Osteocyte (in vitro differentiated cells): ENCODE results near the gene ARHGAP8. TPM values are rescaled to one million over a fixed set of nuclear protein-coding genes. Genes with fewer than 3 reads are reported as not detected.
"Not testable (repeated sequence)": the region's sequence is repeated elsewhere in the genome, so short reads cannot be mapped to it uniquely, and the experiment has no call there.

Experiments used
- DNase-seq: peaks from one replicate; pipeline ENCODE4 v3.0.0; 2021; ENCODE audit warnings: mixed read lengths; ENCODE audit not compliant: unreplicated experiment; ENCODE audit errors: extremely low spot score
- H3K27ac Mint-ChIP-seq: one replicate; pipeline ENCODE4 v1.8.0; 2021; ENCODE audit warnings: mild to moderate bottlenecking, mixed read lengths; ENCODE audit not compliant: unreplicated experiment
- H3K27me3 Mint-ChIP-seq: one replicate; pipeline ENCODE4 v1.8.0; 2021; ENCODE audit warnings: mixed read lengths; ENCODE audit not compliant: unreplicated experiment
- H3K36me3 Mint-ChIP-seq: one replicate; pipeline ENCODE4 v1.8.0; 2021; ENCODE audit warnings: mixed read lengths; ENCODE audit not compliant: unreplicated experiment
- H3K4me1 Mint-ChIP-seq: one replicate; pipeline ENCODE4 v1.8.0; 2021; ENCODE audit warnings: mixed read lengths; ENCODE audit not compliant: unreplicated experiment
- H3K4me3 Mint-ChIP-seq: one replicate; pipeline ENCODE4 v1.8.0; 2021; ENCODE audit warnings: mild to moderate bottlenecking, moderate library complexity, mixed read lengths; ENCODE audit not compliant: unreplicated experiment
- H3K9me3 Mint-ChIP-seq: one replicate; pipeline ENCODE4 v1.8.0; 2021; ENCODE audit warnings: mixed read lengths; ENCODE audit not compliant: unreplicated experiment
- CTCF ChIP-seq: fragments of 200-600 bp; sonication (generic); IDR thresholded peaks from 2 replicates; pipeline ENCODE4 v1.5.0; 2021; ENCODE audit warnings: antibody characterized with exemption, mild to moderate bottlenecking, moderate library complexity
- total RNA-seq: library from RNA; stranded (reverse); gene quantifications from 2 replicates; pipeline ENCODE4 v1.2.1, GENCODE V29; 2021

ARHGAP8 gene
- total RNA-seq, 1 donor from 2014 or later, result 0.89 TPM

- Mint-ChIP-seq H3K27ac (no peak overlapping the region), H3K27me3 (no peaks in the 10 kb centered on the region), H3K4me3 (no peak overlapping the region), H3K36me3 (no peaks in the 10 kb centered on the region), H3K4me1 (no peaks in the 10 kb centered on the region), H3K9me3 (no peaks in the 10 kb centered on the region)
- DNase-seq, result peak; percentile 68
- no peak for TF ChIP-seq CTCF
These were observed 141.9 kb downstream of the ARHGAP8 start for GRCh38 chr22:44894321-44894720.

GRCh38 chr22:44894782-44895181, 142.4 kb downstream of the ARHGAP8 start:
- H3K4me1 Mint-ChIP-seq, result no peaks in the 10 kb centered on the region
- DNase-seq, result no peak
- no peak overlapping the region for H3K27ac Mint-ChIP-seq
- TF ChIP-seq CTCF, result no peak
- no peaks in the 10 kb centered on the region for H3K27me3 Mint-ChIP-seq
- peaks cover 3% of the 10 kb centered on the region for H3K9me3 Mint-ChIP-seq
- H3K4me3 Mint-ChIP-seq, result no peak overlapping the region
- no peaks in the 10 kb centered on the region for H3K36me3 Mint-ChIP-seq

- TF ChIP-seq CTCF, result no peak
- peaks cover 7% of the 10 kb centered on the region for H3K9me3 Mint-ChIP-seq
- peak; percentile 63 for DNase-seq
- H3K4me3 Mint-ChIP-seq, result no peak overlapping the region
- H3K36me3 Mint-ChIP-seq, result no peaks in the 10 kb centered on the region
- no peaks in the 10 kb centered on the region for H3K4me1 Mint-ChIP-seq
- H3K27ac Mint-ChIP-seq, result no peak overlapping the region
- no peaks in the 10 kb centered on the region for H3K27me3 Mint-ChIP-seq
These were observed 143.1 kb downstream of the ARHGAP8 start for GRCh38 chr22:44895296-44896055.

GRCh38 chr22:44898236-44898635, 145.9 kb downstream of the ARHGAP8 start:
- no peak overlapping the region for H3K4me3 Mint-ChIP-seq
- TF ChIP-seq CTCF, result no peak
- H3K36me3 Mint-ChIP-seq, result no peaks in the 10 kb centered on the region
- peak; percentile 10 for DNase-seq
- peaks cover 20% of the 10 kb centered on the region for H3K9me3 Mint-ChIP-seq
- no peaks in the 10 kb centered on the region for H3K4me1 Mint-ChIP-seq
- H3K27ac Mint-ChIP-seq, result no peak overlapping the region
- peaks cover 4% of the 10 kb centered on the region for H3K27me3 Mint-ChIP-seq

GRCh38 chr22:44901301-44901700, 148.9 kb downstream of the ARHGAP8 start:
- DNase-seq, result no peak
- Mint-ChIP-seq H3K4me1 (no peaks in the 10 kb centered on the region), H3K27ac (no peak overlapping the region), H3K4me3 (no peak overlapping the region), H3K36me3 (no peaks in the 10 kb centered on the region), H3K9me3 (peaks cover 20% of the 10 kb centered on the region), H3K27me3 (peaks cover 8% of the 10 kb centered on the region)
- TF ChIP-seq CTCF, result no peak

GRCh38 chr22:44903164-44903563, 150.8 kb downstream of the ARHGAP8 start:
- not testable (repeated sequence) for H3K4me1 Mint-ChIP-seq, DNase-seq, H3K36me3 Mint-ChIP-seq, H3K27me3 Mint-ChIP-seq, H3K27ac Mint-ChIP-seq, H3K4me3 Mint-ChIP-seq
- H3K9me3 Mint-ChIP-seq, result peaks cover 20% of the 10 kb centered on the region

GRCh38 chr22:44904492-44905152, 152.2 kb downstream of the ARHGAP8 start:
- H3K9me3 Mint-ChIP-seq, result peaks cover 18% of the 10 kb centered on the region
- H3K4me3 Mint-ChIP-seq, DNase-seq, H3K36me3 Mint-ChIP-seq, H3K27ac Mint-ChIP-seq, H3K27me3 Mint-ChIP-seq, H3K4me1 Mint-ChIP-seq: not testable (repeated sequence)
